ENCODE measurements around the gene PAPOLG. TPM values are rescaled to one million over a fixed set of nuclear protein-coding genes. Genes with fewer than 3 reads are reported as not detected.

PAPOLG gene
- total RNA-seq, 4 donors from 2014 or later, result 7.7 to 32.1 (median 15.0) TPM

DNA sequence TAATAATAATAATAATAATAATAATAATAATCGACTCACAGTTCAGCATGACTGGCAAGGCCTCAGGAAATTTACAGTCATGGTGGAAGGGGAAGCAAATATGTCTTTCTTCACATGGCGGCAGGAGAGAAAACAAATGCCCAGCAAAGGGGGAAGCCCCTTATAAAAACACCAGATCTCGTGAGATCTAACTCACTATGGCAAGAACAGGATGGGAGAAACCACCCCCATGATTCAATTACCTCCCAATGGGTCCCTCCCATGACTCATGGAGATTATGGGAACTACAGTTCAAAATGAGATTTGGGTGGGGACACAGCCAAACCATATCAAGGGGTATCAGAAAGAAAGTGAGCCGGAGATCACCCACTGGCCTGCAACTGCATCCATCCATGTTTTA, 40.5 kb upstream of the PAPOLG start:
- Histone ChIP-seq H3K36me3 (no peaks in the 10 kb centered on the region), H3K4me3 (no peak overlapping the region), H3K4me1 (no peaks in the 10 kb centered on the region), H3K27ac (no peak overlapping the region), H3K27me3 (no peaks in the 10 kb centered on the region), H3K9me3 (no peaks in the 10 kb centered on the region)
- intact Hi-C loops (cut with DNase I; ENCODE audit: low total_unique reads), result no loop called here
- TF ChIP-seq, protein P1, sequence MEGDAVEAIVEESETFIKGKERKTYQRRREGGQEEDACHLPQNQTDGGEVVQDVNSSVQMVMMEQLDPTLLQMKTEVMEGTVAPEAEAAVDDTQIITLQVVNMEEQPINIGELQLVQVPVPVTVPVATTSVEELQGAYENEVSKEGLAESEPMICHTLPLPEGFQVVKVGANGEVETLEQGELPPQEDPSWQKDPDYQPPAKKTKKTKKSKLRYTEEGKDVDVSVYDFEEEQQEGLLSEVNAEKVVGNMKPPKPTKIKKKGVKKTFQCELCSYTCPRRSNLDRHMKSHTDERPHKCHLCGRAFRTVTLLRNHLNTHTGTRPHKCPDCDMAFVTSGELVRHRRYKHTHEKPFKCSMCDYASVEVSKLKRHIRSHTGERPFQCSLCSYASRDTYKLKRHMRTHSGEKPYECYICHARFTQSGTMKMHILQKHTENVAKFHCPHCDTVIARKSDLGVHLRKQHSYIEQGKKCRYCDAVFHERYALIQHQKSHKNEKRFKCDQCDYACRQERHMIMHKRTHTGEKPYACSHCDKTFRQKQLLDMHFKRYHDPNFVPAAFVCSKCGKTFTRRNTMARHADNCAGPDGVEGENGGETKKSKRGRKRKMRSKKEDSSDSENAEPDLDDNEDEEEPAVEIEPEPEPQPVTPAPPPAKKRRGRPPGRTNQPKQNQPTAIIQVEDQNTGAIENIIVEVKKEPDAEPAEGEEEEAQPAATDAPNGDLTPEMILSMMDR (IDR thresholded peaks at IDR 0.05), result no peak
- TF ChIP-seq POLR2A (IDR thresholded peaks at IDR 0.05), result no peak
- DNase-seq, result no peak

DNA sequence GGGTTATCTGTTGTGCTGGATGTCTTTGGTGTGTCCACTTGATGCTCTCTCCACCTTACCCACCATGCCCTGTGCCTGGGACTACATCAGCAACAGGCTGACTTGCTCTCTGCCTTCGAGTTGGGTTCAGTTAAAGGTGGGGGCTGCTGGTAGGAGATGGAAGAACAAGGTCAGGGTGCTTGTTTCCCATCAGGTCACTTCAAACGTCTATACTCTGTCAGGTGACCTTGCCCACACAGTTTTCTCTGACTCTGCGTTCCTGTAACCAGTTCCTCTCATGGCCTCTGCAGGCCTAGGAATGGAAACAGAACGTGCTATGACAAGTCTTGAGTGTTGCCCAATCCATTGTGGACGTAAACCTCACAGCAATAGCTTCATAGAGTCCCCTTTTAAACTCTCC, 38.4 kb upstream of the PAPOLG start:
- intact Hi-C loops (cut with DNase I; ENCODE audit: low total_unique reads), result no loop called here
- TF ChIP-seq POLR2A (IDR thresholded peaks at IDR 0.05), result no peak
- TF ChIP-seq, protein P1 (IDR thresholded peaks at IDR 0.05), result no peak

DNA sequence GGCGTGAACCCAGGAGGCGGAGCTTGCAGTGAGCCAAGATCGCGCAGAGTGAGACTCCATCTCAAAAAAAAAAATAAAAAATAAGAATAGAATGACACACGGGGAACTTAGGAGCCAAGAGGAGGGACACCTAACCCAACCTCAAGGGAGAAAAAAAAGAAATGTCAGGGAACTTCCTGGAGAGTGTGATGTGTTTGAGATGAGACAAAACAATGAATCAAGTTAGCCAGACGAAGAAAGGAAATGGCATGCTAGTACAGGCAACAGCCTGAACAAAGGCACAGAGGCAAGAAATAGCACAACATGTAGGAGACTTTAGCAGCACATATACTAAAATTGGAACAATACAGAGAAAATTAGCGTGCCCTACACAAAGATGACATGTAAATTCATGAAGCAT, 36.7 kb upstream of the PAPOLG start:
- intact Hi-C loops (cut with DNase I; ENCODE audit: low total_unique reads), result no loop called here
- H3K27ac ChIP-seq, result no peak overlapping the region
- H3K27me3 ChIP-seq, result no peaks in the 10 kb centered on the region
- H3K4me1 ChIP-seq, result no peaks in the 10 kb centered on the region
- H3K4me3 ChIP-seq, result no peak overlapping the region
- H3K36me3 ChIP-seq, result no peaks in the 10 kb centered on the region
- H3K9me3 ChIP-seq, result no peaks in the 10 kb centered on the region
- DNase-seq, result no peak
- TF ChIP-seq, protein P1 (IDR thresholded peaks at IDR 0.05), result no peak
- TF ChIP-seq POLR2A (IDR thresholded peaks at IDR 0.05), result no peak

More for the DNA sequence above, 38.4 kb upstream of the PAPOLG start:
- no peaks in the 10 kb centered on the region for H3K27me3 ChIP-seq
- no peaks in the 10 kb centered on the region for H3K9me3 ChIP-seq
- no peak overlapping the region for H3K27ac ChIP-seq
- no peak for DNase-seq
- no peak overlapping the region for H3K4me3 ChIP-seq
- H3K36me3 ChIP-seq, result no peaks in the 10 kb centered on the region
- H3K4me1 ChIP-seq, result no peaks in the 10 kb centered on the region

DNA sequence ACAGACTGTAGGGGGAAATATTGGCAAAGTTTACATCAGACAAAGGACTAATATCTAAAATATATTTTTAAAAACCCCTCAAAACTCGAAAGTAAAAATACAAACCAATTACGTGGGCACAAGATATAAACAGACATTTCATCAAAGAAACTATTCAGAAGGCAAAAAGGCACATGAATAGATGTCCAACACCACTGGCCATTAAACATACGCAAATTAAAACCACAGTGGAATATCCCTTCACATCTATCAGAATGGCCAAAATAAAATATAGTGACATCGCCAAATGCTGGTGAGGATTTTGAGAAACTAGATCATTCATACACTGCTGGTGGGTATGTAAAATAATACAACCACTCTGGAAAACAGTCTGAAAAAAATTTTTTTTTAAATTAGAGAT, 30.6 kb upstream of the PAPOLG start:
- Histone ChIP-seq H3K4me3 (no peak overlapping the region), H3K27ac (no peak overlapping the region), H3K36me3 (no peaks in the 10 kb centered on the region), H3K9me3 (no peaks in the 10 kb centered on the region), H3K4me1 (no peaks in the 10 kb centered on the region), H3K27me3 (no peaks in the 10 kb centered on the region)
- intact Hi-C loops (cut with DNase I; ENCODE audit: low total_unique reads), result no loop called here
- DNase-seq, result no peak
- TF ChIP-seq POLR2A (IDR thresholded peaks at IDR 0.05), result no peak
- TF ChIP-seq, protein P1 (IDR thresholded peaks at IDR 0.05), result no peak

DNA sequence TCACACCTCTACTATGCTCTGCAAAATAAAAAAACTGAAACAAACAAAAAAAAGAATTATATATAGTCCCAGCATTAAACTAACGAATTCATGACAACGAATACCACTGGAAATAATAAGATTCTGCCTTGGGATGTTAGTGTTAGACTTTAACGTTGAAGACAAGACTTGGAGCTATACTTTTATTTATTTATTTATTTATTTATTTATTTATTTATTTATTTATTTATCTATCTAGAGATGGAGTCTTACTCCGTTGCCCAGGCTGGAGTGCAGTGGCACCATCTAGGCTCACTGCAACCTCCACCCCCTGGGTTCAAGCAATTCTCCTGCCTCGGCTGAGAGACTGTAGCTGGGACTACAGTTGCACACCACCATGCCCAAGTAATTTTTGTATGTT, 27.2 kb upstream of the PAPOLG start:
- no peaks in the 10 kb centered on the region for H3K36me3 ChIP-seq
- TF ChIP-seq, protein P1 (IDR thresholded peaks at IDR 0.05), result no peak
- TF ChIP-seq POLR2A (IDR thresholded peaks at IDR 0.05), result no peak
- no peak for DNase-seq
- no peaks in the 10 kb centered on the region for H3K27me3 ChIP-seq
- H3K27ac ChIP-seq, result no peak overlapping the region
- H3K4me3 ChIP-seq, result no peak overlapping the region
- no peaks in the 10 kb centered on the region for H3K4me1 ChIP-seq
- intact Hi-C loops (cut with DNase I; ENCODE audit: low total_unique reads), result no loop called here
- no peaks in the 10 kb centered on the region for H3K9me3 ChIP-seq
